H1 (cell line): ENCODE data around the gene FADS3. TPM values are rescaled to one million over a fixed set of nuclear protein-coding genes. Genes with fewer than 3 reads are reported as not detected.
A peak's percentile ranks its signal among the peaks of the same experiment; 100 is the strongest.

ENCODE experiments used
- CTCF ChIA-PET: fragments of 300-600 bp; sonication (Branson Sonifier 250); formaldehyde crosslinking; loops from one replicate; lab custom pipeline; 2021; ENCODE audit not compliant: partially characterized antibody; lab: Charles Lee
- POLR2A ChIA-PET: fragments of 300-600 bp; sonication (Branson Sonifier 250); formaldehyde crosslinking; loops from one replicate; lab custom pipeline; 2021; ENCODE audit warnings: inconsistent platforms; ENCODE audit not compliant: partially characterized antibody; lab: Charles Lee
- DNase-seq, 2 experiments: peaks; one replicate each; pipeline versions ENCODE4 v3.0.0 to v3.0.0-alpha.2; 2010 to 2022; ENCODE audit warnings: low spot score in 2 of 2, low read depth in 1 of 2, mixed read lengths in 1 of 2
- FAIRE-seq: peaks from 2 replicates; lab custom pipeline; 2011; peaks lifted over from hg19 to GRCh38; lab: Jason Lieb, UNC
- H2AFZ ChIP-seq: 2 replicates; pipeline ENCODE4 v1.8.1; 2012; ENCODE audit warnings: low read length, inconsistent platforms
- H2AK5ac ChIP-seq: 2 replicates; pipeline ENCODE4 v1.6.1; 2013; ENCODE audit warnings: low read depth, low read length
- H2BK120ac ChIP-seq: replicated peaks from 2 replicates; pipeline ENCODE3; 2013; ENCODE audit warnings: low read depth, low read length, inconsistent platforms
- H2BK12ac ChIP-seq: 2 replicates; pipeline ENCODE4 v1.6.1; 2013; ENCODE audit warnings: low read depth, low read length
- H2BK15ac ChIP-seq: 2 replicates; pipeline ENCODE4 v1.6.1; 2013; ENCODE audit warnings: low read length
- H2BK20ac ChIP-seq: 2 replicates; pipeline ENCODE4 v1.6.1; 2013; ENCODE audit warnings: low read length
- H2BK5ac ChIP-seq: 2 replicates; pipeline ENCODE4 v1.6.1; 2013; ENCODE audit warnings: low read depth, low read length
- H3K14ac ChIP-seq: 2 replicates; pipeline ENCODE4 v1.6.1; 2013; ENCODE audit warnings: inconsistent platforms; ENCODE audit not compliant: insufficient read length
- H3K18ac ChIP-seq: 2 replicates; pipeline ENCODE4 v1.6.1; 2013; ENCODE audit warnings: low read length; ENCODE audit errors: extremely low read depth
- H3K23ac ChIP-seq: 2 replicates; pipeline ENCODE4 v1.6.1; 2013; ENCODE audit warnings: inconsistent platforms; ENCODE audit not compliant: insufficient read length
- H3K23me2 ChIP-seq: 2 replicates; pipeline ENCODE4 v1.6.1; 2013; ENCODE audit warnings: low read depth, low read length
- H3K27ac ChIP-seq: 2 replicates; pipeline ENCODE4 v1.6.1; 2011; ENCODE audit warnings: low read depth, low read length, inconsistent platforms
- H3K27me3 ChIP-seq, 4 experiments: replicated peaks in 1 of 4; 1 replicate in 1 of 4; 2 replicates in 3 of 4; pipeline versions ENCODE4 v1.6.1 to v1.8.1; 2011 to 2013; ENCODE audit warnings: low read length in 3 of 4, mild to moderate bottlenecking in 3 of 4, inconsistent platforms in 2 of 4, mixed read lengths in 2 of 4, moderate library complexity in 1 of 4; ENCODE audit not compliant: control insufficient read depth in 3 of 4, insufficient read depth in 3 of 4; ENCODE audit errors: extremely low read depth in 1 of 4
- H3K36me3 ChIP-seq, 4 experiments: 2 replicates each; pipeline versions ENCODE4 v1.6.1 to v1.8.1; 2011 to 2013; ENCODE audit warnings: mild to moderate bottlenecking in 4 of 4, low read length in 3 of 4, moderate library complexity in 2 of 4, control low read depth in 1 of 4, inconsistent platforms in 1 of 4; ENCODE audit not compliant: insufficient read depth in 4 of 4, control insufficient read depth in 2 of 4
- H3K4ac ChIP-seq: replicated peaks from 2 replicates; pipeline ENCODE3; 2013; ENCODE audit warnings: low read length, low read depth, mixed read lengths, inconsistent platforms; ENCODE audit not compliant: insufficient read length
- H3K4me1 ChIP-seq, 4 experiments: replicated peaks in 1 of 4; 1 replicate in 1 of 4; 2 replicates in 3 of 4; pipeline versions ENCODE4 v1.6.1 to v1.8.1; 2011 to 2013; ENCODE audit warnings: low read length in 3 of 4, inconsistent platforms in 2 of 4, mixed read lengths in 1 of 4; ENCODE audit not compliant: insufficient read depth in 4 of 4, control insufficient read depth in 3 of 4
- H3K4me2 ChIP-seq, 2 experiments: 2 replicates each; pipeline versions ENCODE4 v1.6.1 to v1.8.1; 2011 to 2013; ENCODE audit warnings: low read depth in 2 of 2, low read length in 2 of 2, control low read depth in 1 of 2, inconsistent platforms in 1 of 2, mild to moderate bottlenecking in 1 of 2; ENCODE audit not compliant: insufficient read depth in 1 of 2
- H3K4me3 ChIP-seq, 4 experiments: fragments of 200-600, 300-600 bp in 1 of 4; sonication (generic), shearing (Covaris generic), sonication (Bioruptor Twin) in 1 of 4; 2 replicates each; pipeline versions ENCODE4 v1.5.1 to v1.8.1; 2011 to 2016; ENCODE audit warnings: low read length in 4 of 4, low read depth in 3 of 4, control low read depth in 2 of 4, inconsistent platforms in 2 of 4, mild to moderate bottlenecking in 2 of 4, mixed read lengths in 1 of 4, moderate library complexity in 1 of 4; ENCODE audit not compliant: insufficient read depth in 2 of 4; ENCODE audit errors: extremely low read depth in 1 of 4
- H3K56ac ChIP-seq: replicated peaks from 2 replicates; pipeline ENCODE3; 2013; ENCODE audit warnings: low read depth, mild to moderate bottlenecking, mixed read lengths, low read length, inconsistent platforms; ENCODE audit not compliant: insufficient read length
- H3K79me1 ChIP-seq: 2 replicates; pipeline ENCODE4 v1.6.1; 2013; ENCODE audit warnings: low read depth, low read length, control low read depth
- H3K79me2 ChIP-seq, 2 experiments: 2 replicates each; pipeline versions ENCODE4 v1.6.1 to v1.8.1; 2012 to 2013; ENCODE audit warnings: low read length in 2 of 2, mild to moderate bottlenecking in 2 of 2, inconsistent platforms in 1 of 2; ENCODE audit not compliant: insufficient read depth in 2 of 2, control insufficient read depth in 1 of 2
- H3K9ac ChIP-seq, 4 experiments: replicated peaks in 1 of 4; 1 replicate in 1 of 4; 2 replicates in 3 of 4; pipeline versions ENCODE4 v1.6.1 to v1.8.1; 2011 to 2013; ENCODE audit warnings: low read depth in 3 of 4, low read length in 3 of 4, control low read depth in 2 of 4, mild to moderate bottlenecking in 2 of 4, moderate library complexity in 2 of 4, inconsistent platforms in 1 of 4; ENCODE audit errors: extremely low read depth in 1 of 4
- H3K9me3 ChIP-seq, 2 experiments: 2 replicates each; pipeline versions ENCODE4 v1.6.1 to v1.8.1; 2012 to 2013; ENCODE audit warnings: mild to moderate bottlenecking in 2 of 2, moderate library complexity in 2 of 2, control low read depth in 1 of 2, inconsistent platforms in 1 of 2, low read depth in 1 of 2, low read length in 1 of 2, mixed read lengths in 1 of 2; ENCODE audit not compliant: insufficient read depth in 2 of 2
- H4K20me1 ChIP-seq, 2 experiments: replicated peaks in 1 of 2; 2 replicates each; pipeline versions ENCODE3 to v1.8.1; 2011 to 2013; ENCODE audit warnings: inconsistent platforms in 2 of 2, low read length in 2 of 2, mild to moderate bottlenecking in 1 of 2; ENCODE audit not compliant: insufficient read depth in 2 of 2, control insufficient read depth in 1 of 2
- H4K5ac ChIP-seq: 2 replicates; pipeline ENCODE4 v1.6.1; 2013; ENCODE audit warnings: low read length, low read depth, mixed read lengths, inconsistent platforms; ENCODE audit not compliant: insufficient read length
- H4K8ac ChIP-seq: 2 replicates; pipeline ENCODE4 v1.8.0; 2013; ENCODE audit warnings: mild to moderate bottlenecking, moderate library complexity, low read length, inconsistent platforms; ENCODE audit not compliant: insufficient read depth; ENCODE audit errors: extremely low read depth
- H4K91ac ChIP-seq: replicated peaks from 2 replicates; pipeline ENCODE3; 2013; ENCODE audit warnings: low read length, mixed read lengths, inconsistent platforms; ENCODE audit not compliant: insufficient read length
- KDM1A ChIP-seq: fragments of 200-600, 300-600 bp; sonication (generic); IDR thresholded peaks from 2 replicates; pipeline ENCODE4 v1.7.1; 2016; ENCODE audit warnings: mild to moderate bottlenecking, low read length, borderline replicate concordance
- SIRT6 ChIP-seq: IDR thresholded peaks from one replicate; pipeline ENCODE4 v1.7.1; 2012; ENCODE audit warnings: low read length, inconsistent platforms
- WGBS, 2 experiments: shearing (Covaris generic) in 1 of 2; methylation state at CpG; one replicate each; pipeline versions ENCODE4 v1.1.6 to v1.1.7; 2013 to 2015; ENCODE audit warnings: low lambda C conversion rate in 2 of 2, mixed read lengths in 2 of 2, inconsistent platforms in 1 of 2, low coverage in 1 of 2, missing lambda C conversion rate in 1 of 2; ENCODE audit not compliant: insufficient replicate concordance in 2 of 2, insufficient coverage in 1 of 2, insufficient read length in 1 of 2; ENCODE audit errors: extremely low coverage in 1 of 2, missing lambda C conversion rate in 1 of 2; 5-methylcytosine and 5-hydroxymethylcytosine counted together
- polyA plus RNA-seq, 7 experiments: library from polyadenylated mRNA; depleted of rRNA in 3 of 7; stranded (reverse) in 5 of 7; unstranded in 2 of 7; fragments of >200 nt in 5 of 7; fragments of 200-250 nt in 2 of 7; gene quantifications; 1 replicate in 5 of 7; 2 replicates in 1 of 7; 4 replicates in 1 of 7; pipeline versions ENCODE4 v1.2.1 to v1.2.3, GENCODE V29; 2011 to 2013; ENCODE audit warnings: missing spikeins in 2 of 7, mixed read lengths in 2 of 7
- total RNA-seq: library from RNA; stranded (reverse); fragmentation: NEBNext Ultra II Directional; extraction: Animal tissue kit (Norgen Biotek cat#: 25700); gene quantifications from 2 replicates; pipeline ENCODE4 v1.2.1, GENCODE V29; 2021

Gene FADS3
- total and polyA plus RNA-seq, 2 of the 8 experiments (the other 6 are each of a cell fraction or from before 2014, with no cell fraction given) = 43.8 to 76.3 TPM

DNA sequence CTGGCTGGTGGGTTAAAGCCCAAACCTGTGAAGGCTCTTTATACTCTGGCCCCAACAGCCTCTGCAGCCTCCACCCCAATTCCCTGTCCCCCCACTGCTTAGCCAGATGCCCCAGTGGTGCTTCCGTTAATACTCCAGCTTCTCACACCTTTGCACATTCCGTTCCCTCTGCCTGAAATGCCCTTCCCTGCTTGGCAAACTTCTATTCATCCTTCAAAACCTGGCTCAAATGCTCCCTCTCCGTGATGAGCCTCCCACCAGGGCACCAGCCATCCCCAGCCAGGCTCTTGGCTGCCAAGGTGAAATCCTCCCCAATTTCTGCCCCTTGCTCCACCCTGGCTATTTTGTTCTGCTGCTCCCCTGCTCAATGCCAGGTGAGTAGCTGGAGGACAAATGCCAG is 12.5 kb upstream of the FADS3 start:
- no peak overlapping the region for H3K14ac ChIP-seq
- no peak overlapping the region for H4K91ac ChIP-seq
- H3K9ac ChIP-seq = no peak overlapping the region
- H3K56ac ChIP-seq = no peak overlapping the region
- H3K4me2 ChIP-seq = peak overlapping the region; percentile 27 to 77; a peak in 2 of 4 replicates
- TF ChIP-seq KDM1A (0 out of 2 replicates have a peak, but pooled peaks have one; percentile 47), SIRT6 (no peak)
- no peaks in the 10 kb centered on the region for H3K23me2 ChIP-seq
- H3K36me3 ChIP-seq = no peaks in the 10 kb centered on the region
- H4K8ac ChIP-seq = no peak overlapping the region; the same call in 1 of the 2 replicates
- WGBS, 2 experiments = 86% methylated on average over 3 of the region's 3 CpGs; no CpG with 5 or more reads in 1 of the 2 experiments
- no peaks in the 10 kb centered on the region for H3K79me1 ChIP-seq
- no peak overlapping the region for H2BK12ac ChIP-seq
- no peak overlapping the region for H2BK5ac ChIP-seq
- peaks cover 0 to 29% (median 13%) of the 10 kb centered on the region in 4 experiments; a peak in 6 of 7 replicates for H3K4me1 ChIP-seq
- FAIRE-seq (no peak), DNase-seq (no peak)
- no peak overlapping the region for H2BK15ac ChIP-seq
- H4K20me1 ChIP-seq = no peaks in the 10 kb centered on the region
- H3K79me2 ChIP-seq = no peaks in the 10 kb centered on the region
- no peaks in the 10 kb centered on the region for H3K27me3 ChIP-seq
- peak overlapping the region; percentile 98 for H2AFZ ChIP-seq
- H4K5ac ChIP-seq = no peak overlapping the region
- peak overlapping the region in 1 of 4 experiments; percentile 51; a peak in 1 of 8 replicates for H3K4me3 ChIP-seq
- H2AK5ac ChIP-seq = no peak overlapping the region
- no peak overlapping the region for H3K4ac ChIP-seq
- no peaks in the 10 kb centered on the region for H3K9me3 ChIP-seq
- H3K23ac ChIP-seq = no peak overlapping the region
- no peak overlapping the region for H3K18ac ChIP-seq
- no peak overlapping the region for H3K27ac ChIP-seq
- H2BK20ac ChIP-seq = no peak overlapping the region
- POLR2A ChIA-PET = interaction anchor here (0.9 to 15.5 kb wide), 11 partner anchors 11 to 106 kb away, joined by 3 to 137 read pairs (median 4); partner anchors contain the start of genes BEST1, FADS3, FTH1 and RAB3IL1
- CTCF ChIA-PET = interaction anchor here (0.6 to 23.2 kb wide), 18 partner anchors 8 to 204 kb away, joined by 3 to 658 read pairs (median 8); partner anchors contain the start of genes BEST1 and RAB3IL1
- no peak overlapping the region for H2BK120ac ChIP-seq
